ENCODE measurements around the gene LZTR1.
"Not testable (repeated sequence)": the region's sequence is repeated elsewhere in the genome, so short reads cannot be mapped to it uniquely, and the experiment has no call there.

The LZTR1 gene

DNA sequence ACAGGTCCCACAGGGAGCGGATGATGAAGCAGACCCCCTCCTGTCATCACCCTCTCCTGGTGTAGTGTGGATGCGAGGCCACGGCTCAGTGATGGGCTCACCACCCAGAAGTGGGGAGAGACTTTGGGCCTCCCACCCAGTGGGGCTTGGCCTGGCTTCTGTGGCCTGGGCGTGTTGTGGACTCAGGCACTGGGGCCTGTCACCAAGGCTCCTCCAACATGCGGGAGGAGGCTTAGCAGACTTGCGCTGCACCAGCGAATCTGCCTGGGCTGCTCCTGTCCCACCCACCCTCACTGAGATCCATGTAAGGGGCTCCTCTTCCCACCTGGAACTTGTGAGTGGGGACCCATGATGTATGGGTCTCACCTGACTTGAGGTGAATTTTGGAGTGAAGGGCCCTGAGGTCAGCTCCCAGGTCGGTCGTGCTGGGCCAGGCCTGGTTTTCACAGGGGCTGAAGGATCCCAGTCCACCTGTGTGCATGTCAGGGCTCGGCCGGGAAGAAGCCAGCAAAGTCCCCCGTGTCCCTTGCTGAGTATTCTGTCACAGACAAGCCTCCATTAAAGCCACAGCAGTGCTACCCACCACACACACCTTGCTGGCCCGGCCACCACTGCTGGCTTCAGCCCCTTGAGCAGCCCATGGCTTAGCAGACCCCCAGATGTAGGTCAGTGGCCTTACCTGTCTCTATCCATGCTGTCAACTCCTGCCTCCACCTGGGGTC lies 15.6 kb downstream of the LZTR1 start:
- DNase-seq = no peak

DNA sequence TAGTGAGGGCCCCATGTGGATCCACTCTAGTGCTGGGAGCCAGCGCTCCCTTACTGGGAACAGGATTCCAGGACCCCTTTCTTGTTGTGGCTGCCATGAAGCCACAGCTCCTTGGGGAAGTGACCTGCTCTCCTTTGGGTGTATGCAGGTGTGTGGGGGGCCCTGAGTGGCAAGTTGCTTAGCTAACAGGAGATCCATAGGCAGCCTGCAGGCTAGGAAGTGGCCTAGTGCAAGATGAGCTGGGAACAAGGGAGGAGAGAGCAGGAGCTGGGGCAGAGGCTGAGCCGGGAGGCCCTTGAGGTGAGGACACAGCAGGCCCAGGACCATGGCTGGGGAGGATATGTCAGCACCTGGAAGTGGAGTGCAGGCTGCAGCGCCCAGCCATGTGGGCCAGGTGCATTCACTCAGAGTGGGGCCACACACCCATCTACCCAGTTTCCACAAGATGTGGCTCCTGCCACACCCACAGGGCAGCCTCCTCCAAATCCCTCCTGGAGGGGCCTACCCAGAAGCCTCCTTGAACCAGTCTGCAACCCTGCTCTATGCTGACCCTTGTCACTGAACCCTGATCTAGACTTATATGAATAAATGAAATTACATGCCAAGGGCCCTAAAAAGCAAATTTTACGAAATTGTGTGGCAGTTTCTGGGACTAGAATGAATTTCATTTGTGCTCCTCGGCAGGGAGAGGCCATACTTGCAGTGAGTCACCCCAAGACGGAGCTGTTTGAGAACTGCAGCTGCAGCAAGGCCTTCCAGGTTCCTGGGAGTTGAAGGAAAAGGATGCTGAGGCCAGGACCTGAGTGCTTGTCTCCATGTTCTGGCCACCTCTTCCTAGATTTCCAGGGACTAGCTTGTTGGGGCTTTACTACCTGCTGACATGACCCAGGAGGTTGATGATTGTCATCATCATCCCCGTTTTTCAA lies 16.6 kb downstream of the LZTR1 start:
- no peak for DNase-seq

DNA sequence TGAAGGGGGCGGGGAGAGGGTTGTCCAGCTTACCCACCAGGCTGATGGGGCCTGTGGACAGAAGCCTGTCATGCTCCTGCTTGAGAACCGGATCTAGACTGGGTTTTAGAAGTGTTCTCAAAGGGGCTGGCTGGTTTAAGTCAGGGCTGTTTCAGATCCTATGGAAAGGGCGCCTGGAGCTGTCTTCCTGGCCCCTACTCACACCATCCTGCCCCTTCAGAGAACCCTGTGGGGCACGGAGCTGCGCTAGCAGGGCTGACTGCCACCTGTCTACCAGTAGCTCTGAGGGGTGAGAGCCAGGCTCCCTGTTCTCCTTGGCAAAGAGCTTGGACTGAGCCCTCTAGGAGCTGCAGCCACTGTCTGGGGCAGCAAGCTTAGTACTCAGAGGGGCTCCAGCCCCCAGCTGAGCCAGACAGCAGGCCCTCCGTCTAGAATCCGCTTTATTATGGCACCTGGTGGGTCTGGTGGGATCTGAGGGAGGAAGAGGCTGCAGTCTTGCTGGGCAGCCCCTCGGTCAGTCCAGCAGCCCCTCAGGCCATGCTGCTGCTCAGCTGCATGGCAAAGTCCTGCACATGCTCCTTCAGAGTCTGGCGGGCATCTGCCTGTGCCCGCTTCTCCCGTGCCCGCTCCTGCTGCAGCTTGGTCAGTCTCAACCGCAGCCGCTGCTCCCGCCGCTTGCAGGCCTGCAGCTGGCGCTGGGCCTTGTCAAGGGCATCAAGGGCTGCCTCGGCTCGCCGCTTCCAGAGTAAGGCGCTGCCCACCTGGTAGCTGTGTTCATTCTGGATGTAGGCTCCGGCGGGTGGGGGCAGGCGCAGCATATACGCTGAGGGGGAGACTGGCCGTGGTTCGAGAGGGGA lies 17.5 kb downstream of the LZTR1 start:
- no peak for DNase-seq

DNA sequence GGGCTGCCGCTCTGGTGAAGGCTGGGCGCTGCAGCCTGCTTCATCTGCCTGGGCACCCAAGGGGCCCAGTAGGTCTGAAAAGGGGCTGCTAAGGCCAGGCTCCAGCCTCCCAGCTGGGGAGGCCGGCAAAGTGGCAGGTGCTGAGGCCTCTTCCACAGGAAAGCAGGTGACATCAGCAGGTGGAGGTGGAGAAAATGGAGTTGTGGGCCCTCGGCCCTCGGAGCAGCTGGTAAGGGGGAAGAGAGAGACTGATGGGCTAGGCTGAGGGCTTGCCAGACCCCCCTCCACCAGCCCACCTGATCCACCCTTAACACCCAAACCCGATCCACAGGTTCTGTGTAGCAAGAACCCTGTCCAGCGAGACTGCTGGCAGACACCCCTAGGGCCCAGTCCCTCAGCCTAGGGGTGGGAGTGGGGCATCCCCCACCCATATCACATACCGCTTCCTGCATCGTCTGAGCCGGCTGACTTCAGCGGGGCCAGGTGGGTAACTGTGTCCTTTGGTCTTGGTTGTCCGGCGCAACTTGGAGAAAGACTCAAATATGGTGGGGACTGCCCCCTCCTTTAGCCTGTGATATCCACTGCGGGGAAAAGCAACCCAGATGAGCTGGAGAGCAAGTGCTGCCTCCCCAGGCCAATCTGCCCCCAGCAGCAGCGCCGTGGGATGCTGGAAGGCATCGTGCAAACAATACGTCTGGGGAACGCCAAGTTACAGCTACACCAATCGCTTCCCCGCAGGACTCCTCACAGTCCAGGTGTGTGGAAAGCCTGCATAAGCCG lies 18.3 kb downstream of the LZTR1 start:
- no peak for DNase-seq

DNA sequence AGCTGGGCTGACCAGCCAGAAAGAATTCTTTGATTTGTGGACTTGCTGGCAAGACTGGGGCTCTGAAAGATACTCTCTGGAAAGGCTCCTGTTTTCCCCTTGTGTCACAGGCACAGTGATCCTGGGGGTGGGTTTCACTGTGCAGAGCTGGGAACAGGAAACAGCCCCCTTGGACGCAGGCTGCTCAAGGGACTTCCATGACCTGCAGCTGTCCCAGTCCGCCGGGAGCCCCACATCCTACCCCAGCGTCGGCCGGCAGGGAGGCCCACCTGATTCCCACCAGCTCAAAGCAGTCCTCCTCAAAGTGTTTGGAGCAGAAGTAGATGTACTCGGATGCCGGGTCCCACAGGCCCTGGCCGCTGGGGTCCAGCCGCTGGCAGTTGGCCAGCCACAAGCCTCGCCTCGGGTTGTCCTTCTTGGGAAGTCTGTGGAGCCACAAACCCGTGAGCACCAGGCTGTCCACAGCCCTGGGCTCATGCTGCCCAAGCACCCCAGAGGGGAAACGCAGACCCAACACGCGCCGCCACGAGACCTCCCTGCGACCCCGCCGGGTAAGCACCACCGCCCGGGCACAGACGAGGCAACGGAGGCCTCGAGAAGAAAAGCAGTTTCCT lies 19.0 kb downstream of the LZTR1 start:
- DNase-seq = no peak

DNA sequence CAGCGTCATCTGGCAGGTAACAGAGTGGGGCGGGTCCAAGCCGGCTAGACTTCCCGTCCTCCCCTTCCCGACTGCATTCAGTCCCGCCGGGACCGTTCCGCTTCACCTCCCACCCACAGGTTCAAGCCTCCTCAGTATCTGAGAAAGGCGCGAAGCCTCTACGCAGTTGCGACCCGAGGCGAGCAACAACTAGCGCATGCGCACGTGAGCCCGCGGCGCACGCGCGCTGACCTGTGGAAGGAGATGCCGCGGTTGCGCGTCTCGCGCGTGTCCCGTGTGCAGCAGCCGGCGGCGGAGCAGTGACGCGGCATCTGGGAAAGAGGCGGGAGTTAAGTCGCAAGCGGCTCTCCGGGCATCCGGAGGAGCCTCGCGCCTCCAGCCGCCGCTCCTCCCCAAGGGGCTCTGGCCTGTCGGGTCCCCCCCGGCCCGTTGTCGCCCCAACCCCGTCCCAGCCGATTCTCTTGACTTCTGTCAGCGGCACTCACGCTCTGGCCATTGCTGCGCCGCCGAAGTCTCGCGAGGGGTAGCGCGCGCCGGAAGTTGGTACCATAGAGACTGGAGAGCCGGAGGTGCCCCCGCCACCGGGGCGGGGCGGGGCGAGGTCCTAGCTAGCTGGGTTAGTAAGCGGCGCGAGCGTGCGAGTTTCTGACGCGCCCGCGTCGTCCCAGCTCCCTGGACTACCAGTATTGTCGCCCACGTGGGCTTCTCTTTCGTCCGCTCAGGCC lies 19.7 kb downstream of the LZTR1 start, which contains the start of gene THAP7:
THAP7 (minus strand) TSS at position 518 of the 725 bp plus-strand sequence; CDS start at position 311, 207 bp downstream.
- peak; percentile 98 for DNase-seq

DNA sequence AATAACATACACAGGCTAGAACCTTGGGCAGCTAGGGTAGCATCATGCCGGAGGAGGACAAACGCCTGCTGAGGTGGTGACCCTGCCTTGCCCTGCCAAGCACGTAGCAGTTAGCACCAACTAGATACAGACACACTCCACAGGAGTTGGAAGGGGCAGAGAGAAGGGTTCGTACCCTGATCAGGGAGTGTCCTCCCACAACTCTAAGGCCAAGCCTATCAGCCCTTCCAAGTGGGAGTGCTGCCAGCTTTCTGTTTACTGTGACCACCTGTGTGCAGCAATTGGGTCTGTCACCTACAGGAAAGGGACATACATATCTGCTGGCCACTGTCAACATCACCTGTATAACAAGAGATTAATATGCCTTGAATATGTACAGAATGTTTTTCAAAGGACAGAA lies 21.7 kb downstream of the LZTR1 start:
- DNase-seq = no peak

DNA sequence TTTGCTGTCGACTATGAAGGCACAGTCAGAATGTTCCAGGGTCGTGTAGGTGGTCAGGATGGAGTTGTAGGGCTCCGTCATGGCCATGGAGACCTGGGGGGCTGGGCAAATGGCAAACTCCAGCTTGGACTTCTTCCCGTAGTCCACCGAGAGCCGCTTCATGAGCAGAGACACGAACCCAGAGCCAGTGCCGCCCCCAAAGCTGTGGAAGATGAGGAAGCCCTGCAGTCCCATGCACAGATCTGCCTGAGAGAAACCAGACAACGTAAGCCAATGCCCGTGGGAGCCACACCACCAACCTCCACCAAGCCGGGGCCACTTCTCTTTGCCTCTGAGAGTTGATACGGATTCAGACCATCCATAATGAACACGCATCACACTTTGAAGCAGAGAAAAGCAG lies 27.1 kb downstream of the LZTR1 start:
- not testable (repeated sequence) for DNase-seq

DNA sequence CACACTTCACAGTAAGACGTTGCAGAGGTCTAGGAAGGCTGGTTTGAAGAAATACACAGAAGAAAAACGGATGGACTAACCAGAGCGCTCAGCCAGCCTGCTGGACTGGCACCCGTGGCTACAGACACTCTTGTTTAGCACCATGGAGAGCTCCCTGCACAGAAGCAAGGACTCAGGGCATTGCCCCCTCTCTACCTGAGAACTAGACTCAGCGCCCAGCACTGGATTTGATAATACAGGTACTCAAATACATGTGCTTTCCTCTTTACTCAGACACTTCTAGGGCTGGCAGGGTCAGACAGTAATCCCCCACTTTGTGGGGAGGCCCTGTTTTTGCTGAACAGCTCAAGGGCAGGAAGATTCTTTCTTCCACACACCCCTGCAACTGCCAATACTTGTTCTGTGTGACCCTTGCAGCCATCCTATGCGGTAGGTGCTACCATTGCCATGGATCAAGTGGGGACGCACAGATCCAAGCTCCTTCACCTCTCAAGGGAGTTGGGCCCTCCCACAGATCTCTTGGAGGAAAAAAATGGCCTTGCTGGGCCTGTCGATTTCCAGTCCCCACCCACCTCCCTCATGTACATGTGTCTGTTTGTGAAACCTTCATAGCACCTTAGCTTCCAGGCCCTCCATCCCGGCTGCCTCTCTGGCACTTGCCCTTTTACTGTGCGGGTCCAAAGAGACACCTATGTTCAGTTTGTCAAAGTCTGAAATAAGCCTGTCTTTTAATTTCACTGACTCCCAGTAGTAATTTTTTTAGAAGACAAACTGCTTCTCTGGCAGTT lies 27.7 kb downstream of the LZTR1 start:
- peak; percentile 81 for DNase-seq

DNA sequence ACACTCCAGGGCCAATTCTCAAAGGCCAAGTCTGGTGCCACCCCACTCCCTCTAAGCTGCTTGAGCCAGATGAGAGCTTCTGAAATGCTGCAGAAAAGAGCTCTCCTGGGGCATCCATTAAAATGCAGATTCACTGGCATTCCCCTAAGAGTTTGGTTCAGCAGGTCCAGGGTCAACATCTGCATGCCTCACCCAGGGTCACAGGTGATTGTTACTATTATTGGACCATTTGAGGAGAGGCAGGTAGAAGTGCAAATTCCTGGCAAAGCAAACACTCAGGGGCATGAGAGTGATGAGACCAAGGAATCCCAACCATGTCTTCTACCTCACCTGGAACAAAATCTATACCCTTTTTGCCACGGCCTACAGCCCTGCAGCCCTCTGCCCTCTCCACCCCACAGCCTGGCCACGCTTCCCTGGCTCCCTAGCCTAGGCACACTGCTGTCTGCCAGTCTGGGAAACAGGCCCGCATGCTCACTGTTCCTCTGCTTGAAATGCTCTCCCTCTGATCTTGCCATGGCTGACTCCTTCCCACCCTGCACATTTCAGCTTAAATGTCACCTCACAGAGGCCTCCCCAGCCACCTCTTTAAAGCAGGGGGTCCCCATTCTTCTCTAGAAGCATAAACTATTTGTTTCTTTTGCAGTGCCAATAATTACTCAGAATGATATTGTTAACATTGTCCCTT lies 28.5 kb downstream of the LZTR1 start:
- DNase-seq = no peak

DNA sequence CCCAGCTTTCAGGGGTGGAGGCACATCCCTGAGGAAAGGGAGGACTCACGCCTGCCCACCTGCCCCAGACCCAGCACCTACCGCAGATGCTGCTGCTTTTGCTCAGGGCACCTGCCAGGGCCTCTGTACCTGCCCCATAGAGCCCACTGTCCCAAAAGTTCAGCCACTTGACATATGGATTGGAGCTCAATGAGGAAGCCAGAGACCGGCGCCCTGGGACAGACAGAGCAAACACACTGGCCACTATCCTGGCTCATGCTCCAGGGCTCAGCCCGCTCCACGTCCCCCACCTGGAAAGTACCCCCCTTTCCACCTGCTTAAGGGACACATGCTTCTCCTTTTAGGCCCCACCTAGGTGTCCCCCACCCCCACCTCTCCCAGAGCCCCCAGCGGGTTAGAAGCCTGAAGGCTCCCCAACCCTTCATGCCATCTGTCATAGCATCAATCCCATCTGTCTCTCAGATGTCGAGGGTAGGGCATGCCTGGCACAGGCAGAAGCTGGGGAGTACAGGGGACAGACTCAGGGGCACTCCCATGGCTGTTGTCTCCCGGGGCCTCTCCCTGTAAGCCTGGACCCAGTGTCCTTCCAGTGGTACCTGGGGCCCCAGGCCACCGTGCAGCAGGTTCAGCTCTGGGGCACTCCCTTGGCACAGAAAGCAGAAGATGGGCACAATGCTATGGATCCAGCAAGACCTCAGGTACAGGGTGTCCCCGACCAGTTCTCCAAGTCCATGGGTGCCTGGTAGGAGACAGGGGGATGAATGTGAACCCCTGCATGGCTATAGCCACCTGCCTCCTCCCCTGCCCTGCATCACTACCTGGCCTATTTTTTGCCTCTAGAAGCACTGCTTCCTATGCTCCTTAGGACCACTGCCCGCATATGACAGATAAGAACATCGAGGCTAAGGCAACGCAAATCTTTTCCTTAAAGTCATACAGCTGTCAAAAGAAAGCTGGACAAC lies 30.6 kb downstream of the LZTR1 start:
- no peak for DNase-seq

DNA sequence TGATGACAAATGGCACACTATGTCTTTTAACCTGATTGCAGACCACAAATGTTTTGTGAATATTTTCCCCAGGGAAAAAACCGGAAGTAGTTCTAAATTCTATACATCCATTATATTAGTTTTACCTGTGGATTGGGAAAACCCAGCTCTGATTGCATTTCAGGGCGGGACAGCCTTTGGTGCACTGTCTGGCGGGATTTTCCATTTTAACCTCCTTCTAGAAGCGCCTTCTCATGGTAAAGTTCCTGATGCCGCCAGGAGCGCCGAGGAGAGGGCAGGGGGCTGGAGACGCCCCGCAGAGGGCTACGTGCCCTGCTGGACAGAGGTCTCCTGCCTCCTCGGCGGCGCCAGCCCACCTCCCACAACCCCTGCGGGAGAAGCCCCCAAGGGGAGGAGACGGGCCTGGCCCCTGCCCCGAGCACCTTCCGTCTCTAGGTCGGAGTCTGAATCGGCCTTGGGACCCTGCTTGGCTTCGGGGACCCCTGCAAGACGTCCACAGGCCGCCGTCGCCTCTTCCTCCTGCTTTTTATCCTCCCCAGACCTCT lies 31.6 kb downstream of the LZTR1 start:
- DNase-seq = no peak

DNA sequence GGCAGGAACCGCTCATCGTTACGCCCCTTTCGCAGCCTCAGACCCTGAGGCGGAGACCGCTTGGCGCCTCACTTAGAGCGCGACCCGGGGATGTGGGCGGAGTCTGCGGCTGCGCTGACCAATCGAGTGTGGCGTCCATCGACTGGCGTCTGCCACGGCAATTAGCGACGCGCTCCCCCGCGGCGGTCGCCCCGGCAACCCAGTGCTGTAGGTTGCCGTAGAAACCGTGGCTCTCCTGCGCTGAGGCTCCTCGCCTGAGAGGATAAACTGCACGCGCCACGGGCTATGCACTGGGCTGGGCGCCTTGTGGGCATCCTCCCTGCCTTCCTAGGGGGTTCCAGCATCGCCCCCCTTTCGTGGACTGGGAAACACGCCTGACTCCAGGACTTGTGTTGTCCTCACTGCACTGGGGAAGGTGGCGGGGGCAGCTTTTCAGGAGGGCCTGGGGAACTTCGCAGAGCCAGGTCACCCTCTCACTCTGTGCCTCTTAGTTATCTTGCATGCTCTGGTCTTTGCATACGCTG lies 32.2 kb downstream of the LZTR1 start:
- peak; percentile 97 for DNase-seq

DNA sequence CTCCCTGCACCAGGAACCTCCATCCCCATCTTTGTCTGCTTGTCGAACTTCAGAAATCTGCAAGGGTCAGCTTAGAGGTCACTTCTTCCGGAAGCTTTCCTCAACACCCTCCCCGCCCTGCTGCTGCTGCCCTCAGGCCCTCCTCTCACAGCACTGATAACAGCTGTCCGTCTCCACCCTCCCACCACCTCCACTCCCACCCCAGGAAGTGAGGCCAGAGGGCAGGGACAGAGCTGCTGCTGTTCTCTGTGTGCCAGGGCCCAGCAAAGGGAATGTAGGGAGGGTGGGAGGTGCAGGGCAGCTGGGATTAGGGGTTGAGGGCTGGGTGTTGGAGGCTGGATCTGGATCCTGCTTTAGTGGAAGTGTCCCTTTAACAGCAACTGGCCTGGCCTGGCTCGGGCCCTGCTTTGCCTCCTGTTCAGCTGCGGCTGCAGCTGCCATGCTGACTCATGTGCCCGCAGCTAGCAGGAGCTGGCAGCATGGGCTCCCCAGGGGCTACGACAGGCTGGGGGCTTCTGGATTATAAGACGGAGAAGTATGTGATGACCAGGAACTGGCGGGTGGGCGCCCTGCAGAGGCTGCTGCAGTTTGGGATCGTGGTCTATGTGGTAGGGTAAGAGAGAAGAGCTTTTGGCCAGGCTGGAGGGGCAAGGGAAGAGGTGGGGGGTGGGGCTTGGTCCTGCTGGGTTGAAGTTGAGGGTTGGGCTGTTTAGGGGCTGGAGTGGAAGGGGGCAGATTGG lies 32.8 kb downstream of the LZTR1 start, which contains the start of gene P2RX6:
P2RX6 (plus strand) TSS at position 440 of the 740 bp plus-strand sequence; CDS start at position 450, 10 bp downstream.
- DNase-seq = peak; percentile 90

DNA sequence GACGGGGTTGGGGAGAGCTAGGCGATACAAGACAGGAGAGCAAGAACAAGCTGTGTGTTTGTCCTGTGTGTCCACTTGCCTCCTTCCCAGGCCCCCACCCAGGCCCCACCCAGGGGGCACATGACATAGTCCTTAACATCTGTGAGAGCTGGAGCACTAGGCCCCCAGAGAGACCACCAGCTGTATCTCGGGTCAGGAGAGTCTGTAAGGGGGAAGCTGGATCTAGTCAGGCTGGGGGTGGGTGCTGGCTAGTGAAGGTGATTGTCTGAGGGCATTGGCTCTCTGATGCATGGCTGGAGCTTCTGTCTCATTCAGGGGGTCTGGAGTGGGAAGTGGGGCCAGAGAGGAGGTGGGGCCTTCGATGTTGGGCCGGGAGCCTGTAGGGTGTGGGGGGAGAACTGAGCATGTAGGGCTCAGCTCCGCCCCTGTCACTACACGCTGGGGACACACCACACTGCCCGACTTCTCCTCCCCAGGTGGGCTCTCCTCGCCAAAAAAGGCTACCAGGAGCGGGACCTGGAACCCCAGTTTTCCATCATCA lies 33.4 kb downstream of the LZTR1 start:
- DNase-seq = no peak

DNA sequence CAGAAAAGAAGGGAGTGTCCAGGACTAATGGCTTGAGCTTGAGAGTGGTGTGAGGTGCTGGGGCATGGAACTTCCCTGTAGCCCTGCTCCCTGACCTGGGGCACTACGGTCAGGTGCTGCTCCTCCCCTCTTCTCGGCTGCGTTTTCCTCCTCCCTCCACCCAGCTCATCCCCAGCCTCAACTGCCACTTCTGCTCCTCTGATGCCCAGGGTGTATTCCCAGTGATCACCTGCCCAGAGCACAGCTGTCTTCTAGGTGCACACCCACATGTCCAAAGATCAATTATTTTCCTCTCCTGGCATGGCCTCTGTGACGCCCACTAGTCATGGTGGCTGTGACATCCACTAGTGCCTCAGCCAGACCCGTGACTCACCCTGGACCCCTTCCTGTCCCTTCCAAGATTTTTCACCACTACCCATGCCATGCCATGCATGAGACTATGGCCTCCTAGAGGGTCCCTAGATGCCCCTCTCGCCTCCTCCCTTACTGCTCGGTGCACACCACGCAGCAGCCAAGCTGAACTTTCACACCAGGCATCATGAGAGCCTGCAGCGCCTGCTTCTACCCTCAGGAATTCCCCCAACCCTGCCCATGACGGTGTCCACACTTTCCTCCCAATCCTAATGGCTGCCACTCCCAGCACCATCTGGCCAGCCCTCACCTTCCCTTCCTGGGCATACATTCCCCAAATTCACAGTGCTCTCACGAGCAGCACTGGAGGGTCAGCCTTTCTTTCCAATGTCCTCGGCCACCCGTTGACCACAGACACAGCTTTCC lies 34.7 kb downstream of the LZTR1 start:
- no peak for DNase-seq
